SU-DHL-6 (cell line): Measurements from ENCODE around the gene SUGCT.

Experiments
- EZH2phosphoT487 ChIP-seq: fragments of 200-600 bp; sonication (generic), shearing (Covaris generic); conservative IDR thresholded peaks from 2 replicates; pipeline ENCODE4 v1.6.1; 2018; ENCODE audit warnings: mild to moderate bottlenecking, antibody characterized with exemption, low read length, moderate library complexity, mixed read lengths
- TF ChIP-seq, protein P1 (sequence below): fragments of 200-600 bp; sonication (generic); IDR thresholded peaks from one replicate; pipeline ENCODE4 v1.5.1; 2017; ENCODE audit warnings: antibody characterized with exemption, mild to moderate bottlenecking, low read length, moderate library complexity; ENCODE audit not compliant: insufficient read depth, poor library complexity, severe bottlenecking

DNA sequence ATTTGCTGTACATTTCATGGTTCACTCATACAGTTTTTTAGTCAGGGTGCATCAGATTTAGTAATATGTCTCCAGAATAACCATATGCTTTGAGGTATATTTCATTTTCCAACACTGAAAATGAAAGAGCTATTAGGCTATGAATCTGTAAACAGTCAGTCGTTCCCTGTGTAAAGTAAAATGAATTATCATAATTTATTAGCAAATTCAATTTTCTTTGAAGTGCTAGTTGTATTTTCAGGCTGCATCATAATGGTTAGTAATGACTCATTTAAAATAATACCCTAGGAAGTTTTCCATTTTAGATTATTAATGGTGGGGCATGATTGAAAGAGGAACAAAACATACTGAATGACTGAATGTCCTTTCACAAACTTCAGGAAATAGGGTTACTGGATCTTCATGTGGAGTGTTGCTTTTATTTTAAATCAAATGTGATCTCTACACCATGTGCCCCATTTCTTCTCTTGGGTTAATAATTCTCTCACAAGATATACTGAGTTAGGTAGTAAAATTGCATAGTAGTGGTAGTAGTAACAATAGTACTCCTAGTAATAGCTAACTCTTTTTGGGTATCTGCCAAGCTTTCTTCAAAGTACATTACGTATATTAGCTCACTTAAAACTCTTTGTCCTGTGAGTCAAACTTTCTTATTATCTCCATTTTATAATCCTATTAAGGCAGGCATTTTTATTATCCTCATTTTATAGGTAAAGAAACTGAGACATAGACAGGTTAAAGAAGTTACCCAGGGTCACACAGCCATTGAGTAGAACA lies 476.5 kb downstream of the SUGCT start:
- TF ChIP-seq, protein P1, sequence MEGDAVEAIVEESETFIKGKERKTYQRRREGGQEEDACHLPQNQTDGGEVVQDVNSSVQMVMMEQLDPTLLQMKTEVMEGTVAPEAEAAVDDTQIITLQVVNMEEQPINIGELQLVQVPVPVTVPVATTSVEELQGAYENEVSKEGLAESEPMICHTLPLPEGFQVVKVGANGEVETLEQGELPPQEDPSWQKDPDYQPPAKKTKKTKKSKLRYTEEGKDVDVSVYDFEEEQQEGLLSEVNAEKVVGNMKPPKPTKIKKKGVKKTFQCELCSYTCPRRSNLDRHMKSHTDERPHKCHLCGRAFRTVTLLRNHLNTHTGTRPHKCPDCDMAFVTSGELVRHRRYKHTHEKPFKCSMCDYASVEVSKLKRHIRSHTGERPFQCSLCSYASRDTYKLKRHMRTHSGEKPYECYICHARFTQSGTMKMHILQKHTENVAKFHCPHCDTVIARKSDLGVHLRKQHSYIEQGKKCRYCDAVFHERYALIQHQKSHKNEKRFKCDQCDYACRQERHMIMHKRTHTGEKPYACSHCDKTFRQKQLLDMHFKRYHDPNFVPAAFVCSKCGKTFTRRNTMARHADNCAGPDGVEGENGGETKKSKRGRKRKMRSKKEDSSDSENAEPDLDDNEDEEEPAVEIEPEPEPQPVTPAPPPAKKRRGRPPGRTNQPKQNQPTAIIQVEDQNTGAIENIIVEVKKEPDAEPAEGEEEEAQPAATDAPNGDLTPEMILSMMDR, result no peak
- no peak for TF ChIP-seq EZH2phosphoT487
